Measurements from ENCODE around the gene KLC3.

Gene KLC3

GRCh38 chr19:45349430-45349941 lies 8.9 kb downstream of the KLC3 start:
- no peak for DNase-seq

GRCh38 chr19:45350477-45351058 lies 10.0 kb downstream of the KLC3 start:
- DNase-seq = no peak

- no peak for DNase-seq
Observed at GRCh38 chr19:45351401-45351952, 10.9 kb downstream of the KLC3 start.

GRCh38 chr19:45352062-45352461 lies 11.5 kb downstream of the KLC3 start:
- no peak for DNase-seq

GRCh38 chr19:45352471-45352870 lies 11.9 kb downstream of the KLC3 start:
- DNase-seq = no peak

GRCh38 chr19:45352914-45353796 lies 12.6 kb downstream of the KLC3 start:
- no peak for DNase-seq

GRCh38 chr19:45354241-45354842 lies 13.8 kb downstream of the KLC3 start:
- no peak for DNase-seq

GRCh38 chr19:45355402-45355801 lies 14.9 kb downstream of the KLC3 start:
- DNase-seq = no peak

- no peak for DNase-seq
Observed at GRCh38 chr19:45355910-45356309, 15.4 kb downstream of the KLC3 start.

GRCh38 chr19:45356760-45357444 lies 16.4 kb downstream of the KLC3 start:
- no peak for DNase-seq

GRCh38 chr19:45357445-45357783 lies 16.9 kb downstream of the KLC3 start:
- DNase-seq = no peak

- DNase-seq = no peak
Observed at GRCh38 chr19:45358213-45358792, 17.8 kb downstream of the KLC3 start.

GRCh38 chr19:45361608-45362007 lies 21.1 kb downstream of the KLC3 start:
- DNase-seq = no peak

GRCh38 chr19:45362291-45362690 lies 21.7 kb downstream of the KLC3 start:
- DNase-seq = no peak

- DNase-seq = no peak
Observed at GRCh38 chr19:45363861-45364459, 23.4 kb downstream of the KLC3 start.

- DNase-seq = no peak
Observed at GRCh38 chr19:45364696-45365095, 24.1 kb downstream of the KLC3 start.

- DNase-seq = no peak
Observed at GRCh38 chr19:45368127-45368526, 27.6 kb downstream of the KLC3 start.

GRCh38 chr19:45368737-45369340 lies 28.3 kb downstream of the KLC3 start:
- DNase-seq = no peak

GRCh38 chr19:45370410-45371204 lies 30.1 kb downstream of the KLC3 start, which contains the start of gene ERCC2:
ERCC2 (minus strand) TSS chr19:45370573; CDS start chr19:45370540, 33 bp downstream.
- peak; percentile 100 for DNase-seq

GRCh38 chr19:45376045-45376724 lies 35.6 kb downstream of the KLC3 start:
- DNase-seq = no peak

Data from activated gamma-delta T cell treated with Interleukin-2 at 50 U/mL for 16 hours (primary cell).